ENCODE results near the gene TRIB2. TPM values are rescaled to one million over a fixed set of nuclear protein-coding genes. Genes with fewer than 3 reads are reported as not detected.
A peak's percentile ranks its signal among the peaks of the same experiment; 100 is the strongest.

Gene TRIB2
- total RNA-seq, 2 donors from 2014 or later, result 17.3 to 17.4 TPM

- Mint-ChIP-seq H3K9me3 (no peaks in the 10 kb centered on the region), H3K27me3 (no peaks in the 10 kb centered on the region), H3K36me3 (ENCODE audit: low read depth) (no peaks in the 10 kb centered on the region), H3K27ac (no peak overlapping the region), H3K4me1 (peaks cover 48% of the 10 kb centered on the region), H3K4me3 (peak overlapping the region; percentile 37)
- peak; percentile 73 for ATAC-seq (replicated peaks)
Measured at GRCh38 chr2:12709207-12709522, 7.6 kb upstream of the TRIB2 start.

GRCh38 chr2:12710301-12710700, 6.4 kb upstream of the TRIB2 start:
- no peak for ATAC-seq (replicated peaks)
- Mint-ChIP-seq H3K27me3 (no peaks in the 10 kb centered on the region), H3K36me3 (ENCODE audit: low read depth) (no peaks in the 10 kb centered on the region), H3K27ac (peak overlapping the region; percentile 34), H3K4me1 (peaks cover 53% of the 10 kb centered on the region), H3K4me3 (peak overlapping the region; percentile 37), H3K9me3 (no peaks in the 10 kb centered on the region)

GRCh38 chr2:12711339-12711738, 5.4 kb upstream of the TRIB2 start:
- H3K27ac Mint-ChIP-seq, result no peak overlapping the region

GRCh38 chr2:12712881-12713280, 3.9 kb upstream of the TRIB2 start:
- no peaks in the 10 kb centered on the region for H3K9me3 Mint-ChIP-seq
- ATAC-seq (replicated peaks), result no peak
- H3K4me1 Mint-ChIP-seq, result peaks cover 58% of the 10 kb centered on the region
- H3K27ac Mint-ChIP-seq, result no peak overlapping the region
- no peaks in the 10 kb centered on the region for H3K27me3 Mint-ChIP-seq
- no peak overlapping the region for H3K4me3 Mint-ChIP-seq
- H3K36me3 Mint-ChIP-seq (ENCODE audit: low read depth), result peaks cover 11% of the 10 kb centered on the region

More at GRCh38 chr2:12711339-12711738, 5.4 kb upstream of the TRIB2 start:
- Mint-ChIP-seq H3K4me1 (peaks cover 58% of the 10 kb centered on the region), H3K9me3 (no peaks in the 10 kb centered on the region), H3K4me3 (peak overlapping the region; percentile 37), H3K36me3 (ENCODE audit: low read depth) (peaks cover 5% of the 10 kb centered on the region), H3K27me3 (no peaks in the 10 kb centered on the region)
- ATAC-seq (replicated peaks), result no peak

- Mint-ChIP-seq H3K27ac (peak overlapping the region; percentile 93), H3K4me3 (peak overlapping the region; percentile 98), H3K9me3 (no peaks in the 10 kb centered on the region), H3K4me1 (peaks cover 52% of the 10 kb centered on the region), H3K27me3 (no peaks in the 10 kb centered on the region), H3K36me3 (ENCODE audit: low read depth) (peaks cover 25% of the 10 kb centered on the region)
- ATAC-seq (replicated peaks), result no peak
Measured at GRCh38 chr2:12714391-12715221, 2.1 kb upstream of the TRIB2 start.

GRCh38 chr2:12715258-12716031, 1.3 kb upstream of the TRIB2 start:
- Mint-ChIP-seq H3K9me3 (no peaks in the 10 kb centered on the region), H3K27ac (peak overlapping the region; percentile 93), H3K36me3 (ENCODE audit: low read depth) (peaks cover 27% of the 10 kb centered on the region), H3K4me3 (peak overlapping the region; percentile 98), H3K4me1 (peaks cover 53% of the 10 kb centered on the region), H3K27me3 (no peaks in the 10 kb centered on the region)
- ATAC-seq (replicated peaks), result no peak

GRCh38 chr2:12716032-12716281, 779 bp upstream of the TRIB2 start:
- peak overlapping the region; percentile 98 for H3K4me3 Mint-ChIP-seq
- peak overlapping the region; percentile 93 for H3K27ac Mint-ChIP-seq
- no peaks in the 10 kb centered on the region for H3K9me3 Mint-ChIP-seq
- no peaks in the 10 kb centered on the region for H3K27me3 Mint-ChIP-seq
- H3K4me1 Mint-ChIP-seq, result peaks cover 53% of the 10 kb centered on the region
- ATAC-seq (replicated peaks), result peak; percentile 57
- peaks cover 27% of the 10 kb centered on the region for H3K36me3 Mint-ChIP-seq (ENCODE audit: low read depth)

GRCh38 chr2:12717191-12718014, 667 bp downstream of the TRIB2 start:
- ATAC-seq (replicated peaks), result peak; percentile 32
- H3K36me3 Mint-ChIP-seq (ENCODE audit: low read depth), result peaks cover 39% of the 10 kb centered on the region
- peaks cover 53% of the 10 kb centered on the region for H3K4me1 Mint-ChIP-seq

GRCh38 chr2:12718015-12718671, 1.4 kb downstream of the TRIB2 start:
- Mint-ChIP-seq H3K27ac (peak overlapping the region; percentile 95), H3K27me3 (no peaks in the 10 kb centered on the region), H3K36me3 (ENCODE audit: low read depth) (peaks cover 47% of the 10 kb centered on the region), H3K4me1 (peaks cover 60% of the 10 kb centered on the region), H3K9me3 (no peaks in the 10 kb centered on the region), H3K4me3 (peak overlapping the region; percentile 98)
- ATAC-seq (replicated peaks), result peak; percentile 14

More at GRCh38 chr2:12717191-12718014, 667 bp downstream of the TRIB2 start:
- Mint-ChIP-seq H3K27me3 (no peaks in the 10 kb centered on the region), H3K27ac (peak overlapping the region; percentile 95), H3K9me3 (no peaks in the 10 kb centered on the region), H3K4me3 (peak overlapping the region; percentile 98)

GRCh38 chr2:12718711-12719399, 2.1 kb downstream of the TRIB2 start:
- peaks cover 65% of the 10 kb centered on the region for H3K4me1 Mint-ChIP-seq
- H3K36me3 Mint-ChIP-seq (ENCODE audit: low read depth), result peaks cover 54% of the 10 kb centered on the region
- H3K4me3 Mint-ChIP-seq, result peak overlapping the region; percentile 98
- no peaks in the 10 kb centered on the region for H3K27me3 Mint-ChIP-seq
- H3K27ac Mint-ChIP-seq, result peak overlapping the region; percentile 95
- no peaks in the 10 kb centered on the region for H3K9me3 Mint-ChIP-seq
- ATAC-seq (replicated peaks), result no peak

GRCh38 chr2:12719400-12720277, 2.9 kb downstream of the TRIB2 start:
- Mint-ChIP-seq H3K36me3 (ENCODE audit: low read depth) (peaks cover 62% of the 10 kb centered on the region), H3K27me3 (no peaks in the 10 kb centered on the region), H3K4me3 (peak overlapping the region; percentile 98), H3K4me1 (peaks cover 68% of the 10 kb centered on the region), H3K9me3 (no peaks in the 10 kb centered on the region), H3K27ac (peak overlapping the region; percentile 79)
- no peak for ATAC-seq (replicated peaks)

GRCh38 chr2:12720278-12720620, 3.5 kb downstream of the TRIB2 start:
- Mint-ChIP-seq H3K27ac (no peak overlapping the region), H3K36me3 (ENCODE audit: low read depth) (peaks cover 68% of the 10 kb centered on the region), H3K4me3 (peak overlapping the region; percentile 98), H3K27me3 (no peaks in the 10 kb centered on the region), H3K4me1 (peaks cover 68% of the 10 kb centered on the region), H3K9me3 (no peaks in the 10 kb centered on the region)
- no peak for ATAC-seq (replicated peaks)

GRCh38 chr2:12720754-12721378, 4.1 kb downstream of the TRIB2 start:
- H3K27me3 Mint-ChIP-seq, result no peaks in the 10 kb centered on the region
- H3K27ac Mint-ChIP-seq, result peak overlapping the region; percentile 48
- H3K9me3 Mint-ChIP-seq, result no peaks in the 10 kb centered on the region
- peaks cover 73% of the 10 kb centered on the region for H3K36me3 Mint-ChIP-seq (ENCODE audit: low read depth)
- H3K4me1 Mint-ChIP-seq, result peaks cover 63% of the 10 kb centered on the region
- no peak for ATAC-seq (replicated peaks)
- H3K4me3 Mint-ChIP-seq, result peak overlapping the region; percentile 98
